Measurements from ENCODE around the gene ZNF746. TPM values are rescaled to one million over a fixed set of nuclear protein-coding genes. Genes with fewer than 3 reads are reported as not detected.

The ZNF746 gene
- total and polyA plus RNA-seq, 2 donors (not counting 3 experiments of a cell fraction or from before 2014, with no cell fraction given), result 10.5 to 20.8 TPM

- Histone ChIP-seq H3K27ac (ENCODE audit: insufficient read depth, low read depth, low read length) (no peak overlapping the region), H3K4me2 (ENCODE audit: insufficient read depth, low read length) (no peak overlapping the region), H3K9me3 (replicated peaks; ENCODE audit: control insufficient read depth, insufficient read depth, low read length) (no peaks in the 10 kb centered on the region), H4K20me1 (replicated peaks; ENCODE audit: control insufficient read depth, extremely low read depth, insufficient read depth, low read length) (no peaks in the 10 kb centered on the region), H3K9ac (replicated peaks; ENCODE audit: extremely low read depth, insufficient read depth, low read length) (no peak overlapping the region), H3K4me1 (ENCODE audit: control insufficient read depth, extremely low read depth, insufficient read depth, low read length) (no peaks in the 10 kb centered on the region), H3K9me1 (replicated peaks; ENCODE audit: control insufficient read depth, extremely low read depth, insufficient read depth, low read length) (no peaks in the 10 kb centered on the region), H3K27me3 (ENCODE audit: control insufficient read depth in 2 of 2, insufficient read depth in 2 of 2, low read length in 2 of 2) (no peaks in the 10 kb centered on the region), H2AFZ (ENCODE audit: low read depth, low read length) (no peak overlapping the region), H3K4me3 (replicated peaks in 1 of 3; ENCODE audit: insufficient read depth in 1 of 3, low read depth in 1 of 3, low read length in 3 of 3) (no peak overlapping the region), H3K36me3 (ENCODE audit: control insufficient read depth in 2 of 2, extremely low read depth in 1 of 2, insufficient read depth in 2 of 2, low read length in 2 of 2) (no peaks in the 10 kb centered on the region), H3K79me2 (ENCODE audit: control insufficient read depth, insufficient read depth, low read length) (no peaks in the 10 kb centered on the region)
- TF ChIP-seq EZH2 (IDR thresholded peaks at IDR 0.05; ENCODE audit: borderline replicate concordance, low read depth, low read length, severe bottlenecking), result no peak
- TF ChIP-seq MYC (IDR thresholded peaks at IDR 0.05; ENCODE audit: low read depth, low read length), result no peak
- no peak for TF ChIP-seq MAX (IDR thresholded peaks at IDR 0.05; ENCODE audit: insufficient read depth, insufficient read length)
- TF ChIP-seq POLR2A (IDR thresholded peaks at IDR 0.05; ENCODE audit: low read depth, low read length), result no peak
- no peak for TF ChIP-seq POLR2AphosphoS5 (IDR thresholded peaks at IDR 0.05; ENCODE audit: insufficient read depth, low read depth, low read length)
- FAIRE-seq (no peak), DNase-seq (ENCODE audit: low read depth, low spot score) (no peak)
- dilution Hi-C loops (cut with MboI; ENCODE audit: extremely low pct_ligation_motif_present, low sequenced_read_pairs) (no loop called here), intact Hi-C loops (cut with micrococcal nuclease) (no loop called here)
- BruUV-seq (replicated peaks), result no TSS peak
- ChIA-PET CTCF (no interaction called here), POLR2A (no interaction called here)
These were observed 12.2 kb upstream of the ZNF746 start for GRCh38 chr7:149509774-149510173.

- H3K9me3 ChIP-seq (replicated peaks; ENCODE audit: control insufficient read depth, insufficient read depth, low read length), result no peaks in the 10 kb centered on the region
- dilution Hi-C loops (cut with MboI; ENCODE audit: extremely low pct_ligation_motif_present, low sequenced_read_pairs) (no loop called here), intact Hi-C loops (cut with micrococcal nuclease) (no loop called here)
- no peak overlapping the region for H3K4me3 ChIP-seq (replicated peaks in 1 of 3; ENCODE audit: insufficient read depth in 1 of 3, low read depth in 1 of 3, low read length in 3 of 3)
- H4K20me1 ChIP-seq (replicated peaks; ENCODE audit: control insufficient read depth, extremely low read depth, insufficient read depth, low read length), result no peaks in the 10 kb centered on the region
- no peak for FAIRE-seq
- no peak for DNase-seq (ENCODE audit: low read depth, low spot score)
- H3K4me1 ChIP-seq (ENCODE audit: control insufficient read depth, extremely low read depth, insufficient read depth, low read length), result no peaks in the 10 kb centered on the region
- H3K27me3 ChIP-seq (ENCODE audit: control insufficient read depth in 2 of 2, insufficient read depth in 2 of 2, low read length in 2 of 2), result peaks cover 0 to 6% of the 10 kb centered on the region in 2 experiments
- no peak overlapping the region for H2AFZ ChIP-seq (ENCODE audit: low read depth, low read length)
- no peak overlapping the region for H3K9ac ChIP-seq (replicated peaks; ENCODE audit: extremely low read depth, insufficient read depth, low read length)
- H3K9me1 ChIP-seq (replicated peaks; ENCODE audit: control insufficient read depth, extremely low read depth, insufficient read depth, low read length), result no peaks in the 10 kb centered on the region
- TF ChIP-seq JUN (IDR thresholded peaks at IDR 0.05; ENCODE audit: borderline replicate concordance, insufficient read depth, insufficient read length, low read depth) (no peak), GATA2 (IDR thresholded peaks at IDR 0.05; ENCODE audit: insufficient read depth, insufficient read length, low read depth, low read length) (no peak), EZH2 (IDR thresholded peaks at IDR 0.05; ENCODE audit: borderline replicate concordance, low read depth, low read length, severe bottlenecking) (no peak), MYC (IDR thresholded peaks at IDR 0.05; ENCODE audit: low read depth, low read length) (no peak), FOS (IDR thresholded peaks at IDR 0.05; ENCODE audit: borderline replicate concordance, insufficient read depth, low read length) (no peak), POLR2AphosphoS5 (IDR thresholded peaks at IDR 0.05; ENCODE audit: insufficient read depth, low read depth, low read length) (no peak), POLR2A (IDR thresholded peaks at IDR 0.05; ENCODE audit: low read depth, low read length) (no peak), MAX (IDR thresholded peaks at IDR 0.05; ENCODE audit: insufficient read depth, insufficient read length) (no peak)
- no TSS peak for BruUV-seq (replicated peaks)
- H3K36me3 ChIP-seq (ENCODE audit: control insufficient read depth in 2 of 2, extremely low read depth in 1 of 2, insufficient read depth in 2 of 2, low read length in 2 of 2), result no peaks in the 10 kb centered on the region
- H3K27ac ChIP-seq (ENCODE audit: insufficient read depth, low read depth, low read length), result no peak overlapping the region
- POLR2A ChIA-PET, result no interaction called here
- H3K4me2 ChIP-seq (ENCODE audit: insufficient read depth, low read length), result no peak overlapping the region
- H3K79me2 ChIP-seq (ENCODE audit: control insufficient read depth, insufficient read depth, low read length), result no peaks in the 10 kb centered on the region
- CTCF ChIA-PET, result no interaction called here
These were observed 7.9 kb upstream of the ZNF746 start for GRCh38 chr7:149505551-149505950.
